Tibial artery (tissue), 4 donors: ENCODE measurements around the gene CXorf58.
A peak's percentile ranks its signal among the peaks of the same experiment; 100 is the strongest.
"Not testable (repeated sequence)": the region's sequence is repeated elsewhere in the genome, so short reads cannot be mapped to it uniquely, and the experiment has no call there.

Experiments
- DNase-seq, 2 donors: peaks; one replicate each; pipeline ENCODE4 v3.0.0-alpha.2; 2019
- H3K27ac ChIP-seq, 2 donors: fragments of 200-600 bp; sonication (generic) in 1 of 2; 1 replicate in 1 of 2; 2 replicates in 1 of 2; pipeline ENCODE4 v1.5.1; 2018 to 2019; ENCODE audit warnings: mild to moderate bottlenecking in 1 of 2
- H3K27me3 ChIP-seq, 2 donors: fragments of 200-600 bp; sonication (generic) in 1 of 2; one replicate each; pipeline versions ENCODE4 v1.5.1 to v1.6.0; 2016 to 2019
- H3K36me3 ChIP-seq, 3 donors: fragments of 200-600 bp; sonication (generic) in 2 of 3; one replicate each; pipeline ENCODE4 v1.5.1; 2016 to 2019; ENCODE audit warnings: mild to moderate bottlenecking in 2 of 3
- H3K4me1 ChIP-seq, 4 donors: fragments of 200-600 bp; sonication (generic) in 2 of 4; 1 replicate in 3 of 4; 2 replicates in 1 of 4; pipeline ENCODE4 v1.5.1; 2016 to 2019
- H3K4me3 ChIP-seq, 2 donors: fragments of 200-600 bp; sonication (generic) in 1 of 2; 1 replicate in 1 of 2; 2 replicates in 1 of 2; pipeline ENCODE4 v1.5.1; 2018 to 2019; ENCODE audit warnings: mild to moderate bottlenecking in 2 of 2
- H3K9me3 ChIP-seq, 3 donors: fragments of 200-600 bp; sonication (generic) in 1 of 3; one replicate each; pipeline ENCODE4 v1.5.1; 2016 to 2019
- intact Hi-C: fragments of 100-400 bp; cut with DNase I; formaldehyde crosslinking; loops from one replicate; pipeline ENCODE4 v1.15.0; 2023; ENCODE audit warnings: low total_unique reads
- TF ChIP-seq, protein P1 (sequence below), 2 experiments: fragments of 200-600 bp in 1 of 2; fragments of 450-650 bp in 1 of 2; IDR thresholded peaks; one replicate each; pipeline ENCODE4 v1.5.1; 2017 to 2019; ENCODE audit warnings: antibody characterized with exemption in 2 of 2, mild to moderate bottlenecking in 1 of 2, moderate library complexity in 1 of 2

The CXorf58 gene

DNA sequence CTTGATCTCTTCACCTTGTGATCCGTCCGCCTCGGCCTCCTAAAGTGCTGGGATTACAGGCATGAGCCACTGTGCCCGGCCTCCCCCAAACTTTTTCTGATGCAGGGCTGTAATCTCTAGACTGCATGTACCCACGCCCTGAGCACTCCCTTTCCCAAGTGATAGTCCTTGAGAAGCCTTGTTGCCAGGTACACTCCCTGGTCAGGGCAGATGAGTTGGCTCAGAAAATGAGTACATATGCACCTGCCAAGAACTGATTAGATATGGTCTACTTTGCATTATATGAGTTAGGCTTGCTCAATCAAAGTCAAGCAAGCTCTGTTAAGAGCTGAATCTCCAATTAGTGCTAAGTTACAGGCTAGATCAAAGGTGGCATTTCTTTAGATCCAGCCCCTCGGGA is 20.4 kb upstream of the CXorf58 start:
- no peaks in the 10 kb centered on the region for H3K9me3 ChIP-seq
- H3K36me3 ChIP-seq = no peaks in the 10 kb centered on the region
- no peak for DNase-seq
- H3K27me3 ChIP-seq = no peaks in the 10 kb centered on the region
- H3K4me3 ChIP-seq = no peak overlapping the region
- H3K27ac ChIP-seq = no peak overlapping the region
- TF ChIP-seq, protein P1, sequence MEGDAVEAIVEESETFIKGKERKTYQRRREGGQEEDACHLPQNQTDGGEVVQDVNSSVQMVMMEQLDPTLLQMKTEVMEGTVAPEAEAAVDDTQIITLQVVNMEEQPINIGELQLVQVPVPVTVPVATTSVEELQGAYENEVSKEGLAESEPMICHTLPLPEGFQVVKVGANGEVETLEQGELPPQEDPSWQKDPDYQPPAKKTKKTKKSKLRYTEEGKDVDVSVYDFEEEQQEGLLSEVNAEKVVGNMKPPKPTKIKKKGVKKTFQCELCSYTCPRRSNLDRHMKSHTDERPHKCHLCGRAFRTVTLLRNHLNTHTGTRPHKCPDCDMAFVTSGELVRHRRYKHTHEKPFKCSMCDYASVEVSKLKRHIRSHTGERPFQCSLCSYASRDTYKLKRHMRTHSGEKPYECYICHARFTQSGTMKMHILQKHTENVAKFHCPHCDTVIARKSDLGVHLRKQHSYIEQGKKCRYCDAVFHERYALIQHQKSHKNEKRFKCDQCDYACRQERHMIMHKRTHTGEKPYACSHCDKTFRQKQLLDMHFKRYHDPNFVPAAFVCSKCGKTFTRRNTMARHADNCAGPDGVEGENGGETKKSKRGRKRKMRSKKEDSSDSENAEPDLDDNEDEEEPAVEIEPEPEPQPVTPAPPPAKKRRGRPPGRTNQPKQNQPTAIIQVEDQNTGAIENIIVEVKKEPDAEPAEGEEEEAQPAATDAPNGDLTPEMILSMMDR (IDR thresholded peaks at IDR 0.05) = no peak
- intact Hi-C loops = no loop called here
- no peaks in the 10 kb centered on the region for H3K4me1 ChIP-seq

DNA sequence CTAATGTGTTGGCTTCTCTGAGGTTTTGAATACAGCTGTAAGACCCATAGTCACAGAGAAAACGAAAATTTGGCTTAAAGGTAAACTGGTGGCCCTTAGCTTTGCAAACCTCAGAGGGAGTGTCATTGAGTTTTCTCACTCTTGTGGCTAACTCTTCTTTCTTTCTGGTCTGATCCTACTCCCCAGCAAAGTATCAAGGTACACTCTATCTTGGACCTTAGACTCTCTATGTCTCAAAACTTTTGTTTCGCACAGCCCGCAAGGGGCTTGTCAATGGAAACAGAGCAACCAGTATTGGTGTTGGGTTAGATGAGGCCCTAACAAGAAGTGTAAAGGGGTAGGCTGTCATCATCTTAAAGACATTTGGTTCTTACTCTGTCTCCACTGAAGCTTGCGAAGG is 19.9 kb upstream of the CXorf58 start:
- H3K27ac ChIP-seq = no peak overlapping the region
- intact Hi-C loops = no loop called here
- H3K36me3 ChIP-seq = no peaks in the 10 kb centered on the region
- TF ChIP-seq, protein P1 (IDR thresholded peaks at IDR 0.05) = no peak
- H3K4me1 ChIP-seq = no peaks in the 10 kb centered on the region
- no peaks in the 10 kb centered on the region for H3K9me3 ChIP-seq
- no peaks in the 10 kb centered on the region for H3K27me3 ChIP-seq
- DNase-seq = no peak
- no peak overlapping the region for H3K4me3 ChIP-seq

DNA sequence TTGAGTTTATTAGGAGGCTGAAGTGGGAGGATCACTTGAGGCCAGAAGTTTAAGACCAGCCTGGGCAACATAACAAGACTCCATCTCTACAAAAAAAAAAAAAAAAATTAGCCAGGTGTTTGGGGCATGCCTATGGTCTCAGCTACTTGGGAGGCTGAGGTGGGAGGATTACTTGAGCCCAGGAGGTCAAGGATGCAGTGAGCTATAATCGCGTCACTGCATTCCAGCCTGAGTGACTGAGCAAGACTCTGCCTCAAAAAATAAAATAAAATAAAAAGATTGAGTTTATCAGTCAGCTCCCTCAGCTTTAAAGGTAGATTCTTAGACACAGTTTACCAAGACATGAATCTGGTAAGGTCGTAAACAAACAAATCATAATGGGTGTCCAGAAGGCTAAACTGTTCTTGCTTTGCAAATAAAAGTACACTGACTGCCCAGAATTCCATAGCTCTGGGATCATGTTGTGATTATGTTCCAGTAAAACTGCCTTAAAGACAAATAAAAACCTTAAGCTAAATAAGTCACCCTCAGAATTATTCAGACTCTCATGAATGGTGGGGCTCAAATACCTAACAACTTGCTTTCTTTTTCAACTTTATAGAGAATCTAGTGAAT is 18.8 kb upstream of the CXorf58 start:
- intact Hi-C loops = no loop called here

DNA sequence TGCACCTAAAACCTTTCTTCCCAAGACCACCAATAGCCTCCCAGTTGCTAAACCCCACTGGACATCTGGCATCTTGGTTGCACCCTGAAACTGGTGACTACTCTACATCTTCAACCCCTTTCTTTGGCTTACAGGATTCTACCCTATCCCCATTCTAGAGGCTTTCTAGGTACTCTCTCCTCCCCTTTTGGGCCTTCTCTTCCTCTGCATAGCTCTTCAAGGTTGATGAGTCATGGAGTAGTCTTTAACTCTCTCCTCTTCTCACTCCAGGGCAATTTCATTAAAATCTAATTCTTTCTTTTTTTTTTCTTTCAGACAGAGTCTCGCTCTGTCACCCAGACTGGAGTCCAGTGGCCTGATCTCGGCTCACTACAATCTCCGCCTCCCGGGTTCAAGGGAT is 16.9 kb upstream of the CXorf58 start:
- no peaks in the 10 kb centered on the region for H3K4me1 ChIP-seq
- intact Hi-C loops = no loop called here
- H3K27ac ChIP-seq = no peak overlapping the region
- H3K9me3 ChIP-seq = no peaks in the 10 kb centered on the region
- TF ChIP-seq, protein P1 (IDR thresholded peaks at IDR 0.05) = no peak
- H3K4me3 ChIP-seq = no peak overlapping the region
- H3K36me3 ChIP-seq = no peaks in the 10 kb centered on the region
- no peak for DNase-seq
- H3K27me3 ChIP-seq = no peaks in the 10 kb centered on the region

More for the DNA sequence above, 18.8 kb upstream of the CXorf58 start:
- Histone ChIP-seq H3K27me3 (no peaks in the 10 kb centered on the region), H3K4me1 (no peaks in the 10 kb centered on the region), H3K36me3 (no peaks in the 10 kb centered on the region), H3K27ac (peak overlapping the region; percentile 22 to 60), H3K4me3 (no peak overlapping the region), H3K9me3 (no peaks in the 10 kb centered on the region)
- no peak for DNase-seq
- TF ChIP-seq, protein P1 (IDR thresholded peaks at IDR 0.05) = no peak

DNA sequence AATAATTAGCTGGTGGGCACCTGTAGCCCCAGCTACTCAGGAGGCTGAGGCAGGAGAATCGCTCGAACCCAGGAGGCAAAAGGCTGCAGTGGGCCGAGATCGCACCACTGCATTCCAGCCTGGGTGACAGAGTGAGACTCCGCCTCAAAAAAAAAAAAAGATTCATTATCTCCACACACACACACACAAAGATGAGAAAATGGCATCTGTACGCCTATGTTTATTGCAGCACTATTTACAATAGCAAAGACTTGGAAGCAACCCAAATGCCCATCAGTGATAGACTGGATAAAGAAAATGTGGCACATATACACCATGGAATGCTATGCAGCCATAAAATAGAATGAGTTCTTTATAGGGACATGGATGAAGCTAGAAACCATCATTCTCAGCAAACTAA is 12.8 kb upstream of the CXorf58 start:
- DNase-seq, H3K9me3 ChIP-seq, H3K4me1 ChIP-seq, H3K36me3 ChIP-seq, H3K27me3 ChIP-seq, H3K4me3 ChIP-seq, H3K27ac ChIP-seq, intact Hi-C loops: not testable (repeated sequence)

DNA sequence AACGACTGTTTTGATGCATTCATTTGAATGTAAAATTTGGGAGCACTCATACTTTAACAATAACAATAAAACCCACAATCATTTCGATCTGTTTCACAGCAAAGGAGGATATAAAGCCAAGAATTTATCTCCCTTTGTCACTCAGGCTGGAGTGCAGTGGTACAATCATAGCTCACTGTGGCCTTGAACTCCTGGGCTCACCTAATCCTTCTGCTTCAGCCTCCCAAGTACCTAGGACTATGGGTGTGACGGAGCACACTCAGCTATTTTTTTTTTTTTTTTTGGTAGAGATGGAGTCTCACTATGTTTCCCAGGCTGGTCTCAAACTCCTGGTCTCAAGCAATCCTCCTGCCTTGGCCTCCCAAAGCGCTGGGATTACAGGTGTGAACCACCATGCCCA is 11.3 kb upstream of the CXorf58 start:
- H3K4me3 ChIP-seq, H3K27me3 ChIP-seq, H3K36me3 ChIP-seq, intact Hi-C loops, DNase-seq, H3K27ac ChIP-seq, H3K9me3 ChIP-seq: not testable (repeated sequence)
- H3K4me1 ChIP-seq = peaks cover 0 to 16% (median 2%) of the 10 kb centered on the region in 4 donors

DNA sequence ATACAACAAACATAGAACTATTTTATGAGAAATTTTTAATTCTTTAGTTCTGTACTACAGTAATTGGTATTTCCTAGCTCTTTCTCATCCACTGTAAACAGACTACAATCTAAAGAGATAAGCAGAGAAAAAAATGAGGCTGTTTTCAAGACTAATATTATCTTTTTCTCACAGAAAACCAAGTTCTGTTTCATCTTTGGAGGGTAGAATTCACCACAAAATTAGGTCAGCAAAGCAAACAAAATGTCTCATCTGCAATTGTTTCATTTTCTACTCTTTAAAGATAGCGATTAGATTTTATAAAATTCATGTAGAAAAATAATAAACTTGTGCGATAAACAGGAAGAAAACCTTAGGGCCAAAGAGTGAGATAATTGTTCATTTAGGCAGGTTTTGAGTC is 10.8 kb upstream of the CXorf58 start:
- intact Hi-C loops = no loop called here
- no peak for DNase-seq
- H3K4me3 ChIP-seq = no peak overlapping the region
- H3K9me3 ChIP-seq = no peaks in the 10 kb centered on the region
- no peaks in the 10 kb centered on the region for H3K36me3 ChIP-seq
- H3K27ac ChIP-seq = no peak overlapping the region
- TF ChIP-seq, protein P1 (IDR thresholded peaks at IDR 0.05) = no peak
- H3K27me3 ChIP-seq = no peaks in the 10 kb centered on the region
- H3K4me1 ChIP-seq = peaks cover 0 to 20% (median 2%) of the 10 kb centered on the region in 4 donors
